Activated CD8-positive, alpha-beta memory T cell treated with anti-CD3 and anti-CD28 coated beads, Interleukin-2, amount 10 ng/mL, durations not matched to agents 7 days and 5 days (primary cell): Measurements from ENCODE around the gene FAM20A. TPM values are rescaled to one million over a fixed set of nuclear protein-coding genes. Genes with fewer than 3 reads are reported as not detected.
A peak's percentile ranks its signal among the peaks of the same experiment; 100 is the strongest.
"Not testable (repeated sequence)": the region's sequence is repeated elsewhere in the genome, so short reads cannot be mapped to it uniquely, and the experiment has no call there.

Experiments used
- ATAC-seq: fragments of 150-1000 bp; cut with Tn5 transposase; one replicate; pipeline ENCODE4 v1.10.0; 2021; ENCODE audit warnings: moderate library complexity
- CTCF ChIA-PET: fragments of 350-600 bp; sonication (Branson Sonifier 250); formaldehyde crosslinking; loops from one replicate; lab custom pipeline; 2021; ENCODE audit warnings: antibody characterized with exemption; lab: Charles Lee
- DNase-seq: peaks from one replicate; pipeline ENCODE4 v3.0.0-alpha.2; 2020
- H3K27ac Mint-ChIP-seq: one replicate; pipeline ENCODE4 v1.8.0; 2021; ENCODE audit warnings: mild to moderate bottlenecking, mixed read lengths
- H3K27me3 Mint-ChIP-seq: one replicate; pipeline ENCODE4 v1.8.0; 2021; ENCODE audit warnings: mixed read lengths
- H3K36me3 Mint-ChIP-seq: one replicate; pipeline ENCODE4 v1.8.0; 2021; ENCODE audit warnings: mild to moderate bottlenecking, mixed read lengths
- H3K4me1 Mint-ChIP-seq: one replicate; pipeline ENCODE4 v1.8.0; 2021; ENCODE audit warnings: mixed read lengths
- H3K4me3 Mint-ChIP-seq: one replicate; pipeline ENCODE4 v1.8.0; 2021; ENCODE audit warnings: mild to moderate bottlenecking, moderate library complexity, mixed read lengths
- H3K9me3 Mint-ChIP-seq: one replicate; pipeline ENCODE4 v1.8.0; 2022; ENCODE audit warnings: low read depth, mixed read lengths
- total RNA-seq, 2 experiments: library from RNA; stranded (reverse); gene quantifications; one replicate each; pipeline ENCODE4 v1.2.3, GENCODE V29; 2021

FAM20A gene
- total RNA-seq, 2 experiments from 2014 or later, result not detected

DNA sequence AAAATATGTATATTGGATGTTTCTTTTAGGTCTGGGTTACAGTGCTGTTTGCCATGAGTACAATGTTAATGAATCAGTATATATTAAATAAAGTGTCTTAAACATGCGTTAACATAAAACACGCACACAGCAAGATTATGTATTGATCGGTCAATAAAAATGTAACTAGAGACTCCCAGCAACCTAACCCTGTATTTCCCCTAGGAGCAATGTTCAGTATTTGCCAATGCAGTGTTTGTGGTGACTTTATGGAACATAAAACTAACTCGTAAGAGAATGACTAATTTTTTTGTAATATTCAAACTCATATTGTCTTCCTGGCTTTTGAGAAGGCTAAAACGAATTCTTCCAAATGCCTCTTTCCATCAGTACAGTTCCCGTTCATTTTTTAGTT, 66.5 kb downstream of the FAM20A start:
- no peak overlapping the region for H3K4me3 Mint-ChIP-seq
- DNase-seq, result no peak
- ATAC-seq, result no peak
- H3K36me3 Mint-ChIP-seq, result peaks cover 35% of the 10 kb centered on the region
- H3K4me1 Mint-ChIP-seq, result peaks cover 4% of the 10 kb centered on the region
- CTCF ChIA-PET, result interaction anchor here (0.7 to 1.2 kb wide), 4 partner anchors 22 to 225 kb away, joined by 3 read pairs; partner anchors contain the start of gene PRKAR1A
- H3K27ac Mint-ChIP-seq, result no peak overlapping the region
- no peaks in the 10 kb centered on the region for H3K27me3 Mint-ChIP-seq
- H3K9me3 Mint-ChIP-seq, result no peaks in the 10 kb centered on the region

DNA sequence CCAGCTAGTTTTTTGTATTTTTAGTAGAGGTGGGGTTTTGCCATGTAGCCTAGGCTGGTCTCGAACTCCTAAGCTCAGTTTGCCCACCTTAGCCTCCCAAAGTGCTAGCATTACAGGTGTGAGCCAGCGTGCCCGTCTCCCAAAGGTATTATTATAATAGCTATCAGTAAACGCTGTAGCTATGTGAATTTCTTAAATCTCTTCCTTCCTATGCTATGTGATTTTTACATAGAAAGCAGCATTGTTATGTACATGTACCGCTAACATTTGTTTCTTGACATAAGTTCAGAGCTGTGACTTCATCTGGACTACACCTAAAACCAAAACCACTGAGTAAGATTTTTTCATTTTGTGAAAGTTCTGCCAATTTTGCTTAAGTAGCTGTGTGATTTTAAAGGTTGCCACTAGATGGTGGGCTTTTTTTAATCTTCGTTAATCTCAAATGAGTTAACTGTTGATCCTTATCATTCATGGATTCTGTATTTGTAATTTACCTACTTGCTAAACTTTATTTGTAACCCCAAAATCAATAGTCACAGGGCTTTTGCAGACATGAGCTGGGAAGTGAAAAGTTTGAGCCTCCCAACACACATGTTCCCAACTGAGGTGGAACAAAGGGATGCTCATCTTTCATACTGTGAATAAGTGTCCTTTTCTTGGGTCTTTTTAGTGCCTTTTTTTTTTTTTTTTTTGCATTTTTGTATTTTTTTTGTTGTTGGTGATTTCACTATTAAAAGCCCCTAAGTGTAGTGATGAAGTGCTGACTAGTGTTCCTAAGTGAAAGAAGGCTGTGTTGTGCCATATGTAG, 67.1 kb downstream of the FAM20A start:
- DNase-seq, result no peak
- Mint-ChIP-seq H3K27me3 (no peaks in the 10 kb centered on the region), H3K4me1 (peaks cover 4% of the 10 kb centered on the region), H3K27ac (no peak overlapping the region), H3K36me3 (peaks cover 40% of the 10 kb centered on the region), H3K4me3 (no peak overlapping the region), H3K9me3 (no peaks in the 10 kb centered on the region)
- no peak for ATAC-seq
- CTCF ChIA-PET, result interaction anchor here (0.7 to 1.3 kb wide), 7 partner anchors 22 to 797 kb away, joined by 3 to 6 read pairs (median 3); partner anchors contain the start of gene PRKAR1A

- H3K4me1 Mint-ChIP-seq, result peaks cover 4% of the 10 kb centered on the region
- H3K9me3 Mint-ChIP-seq, result no peaks in the 10 kb centered on the region
- no peaks in the 10 kb centered on the region for H3K27me3 Mint-ChIP-seq
- H3K4me3 Mint-ChIP-seq, result no peak overlapping the region
- DNase-seq (no peak), ATAC-seq (no peak)
- H3K36me3 Mint-ChIP-seq, result peaks cover 48% of the 10 kb centered on the region
- CTCF ChIA-PET, result interaction anchor here (1.3 kb wide), 1 partner anchor 81 kb away, joined by 6 read pairs; no protein-coding TSS in a partner anchor
- no peak overlapping the region for H3K27ac Mint-ChIP-seq
These were observed 68.3 kb downstream of the FAM20A start for GRCh38 chr17:68532826-68533225.

- CTCF ChIA-PET, result no interaction called here
- H3K4me3 Mint-ChIP-seq, result no peak overlapping the region
- peaks cover 59% of the 10 kb centered on the region for H3K36me3 Mint-ChIP-seq
- no peaks in the 10 kb centered on the region for H3K9me3 Mint-ChIP-seq
- DNase-seq (no peak), ATAC-seq (no peak)
- H3K27ac Mint-ChIP-seq, result no peak overlapping the region
- H3K27me3 Mint-ChIP-seq, result no peaks in the 10 kb centered on the region
- H3K4me1 Mint-ChIP-seq, result peaks cover 4% of the 10 kb centered on the region
These were observed 69.9 kb downstream of the FAM20A start for GRCh38 chr17:68531252-68531651.

DNA sequence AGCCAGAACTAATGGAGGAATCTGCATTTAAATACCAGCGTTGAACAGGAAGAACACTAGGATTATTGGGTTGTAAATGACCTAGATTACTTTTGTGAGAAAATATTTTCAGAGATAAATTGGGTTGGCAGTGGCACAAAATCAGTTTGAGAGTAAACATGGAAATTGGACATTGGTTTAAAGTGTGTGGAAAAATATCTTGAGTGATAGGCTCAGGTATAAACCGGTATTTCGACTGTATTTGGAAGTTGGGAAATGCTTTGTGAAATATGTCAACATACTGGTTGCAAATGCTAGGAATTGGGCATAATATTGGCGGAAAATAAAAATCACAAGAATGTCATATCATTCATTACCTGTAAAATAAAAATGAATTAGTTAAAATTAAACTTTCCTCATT, 73.9 kb downstream of the FAM20A start:
- peaks cover 65% of the 10 kb centered on the region for H3K36me3 Mint-ChIP-seq
- CTCF ChIA-PET, result interaction anchor here (0.7 kb wide), 1 partner anchor 8 kb away, joined by 3 read pairs; no protein-coding TSS in a partner anchor
- ATAC-seq (no peak), DNase-seq (no peak)
- no peak overlapping the region for H3K4me3 Mint-ChIP-seq
- H3K9me3 Mint-ChIP-seq, result no peaks in the 10 kb centered on the region
- H3K4me1 Mint-ChIP-seq, result peaks cover 5% of the 10 kb centered on the region
- no peaks in the 10 kb centered on the region for H3K27me3 Mint-ChIP-seq
- no peak overlapping the region for H3K27ac Mint-ChIP-seq

DNA sequence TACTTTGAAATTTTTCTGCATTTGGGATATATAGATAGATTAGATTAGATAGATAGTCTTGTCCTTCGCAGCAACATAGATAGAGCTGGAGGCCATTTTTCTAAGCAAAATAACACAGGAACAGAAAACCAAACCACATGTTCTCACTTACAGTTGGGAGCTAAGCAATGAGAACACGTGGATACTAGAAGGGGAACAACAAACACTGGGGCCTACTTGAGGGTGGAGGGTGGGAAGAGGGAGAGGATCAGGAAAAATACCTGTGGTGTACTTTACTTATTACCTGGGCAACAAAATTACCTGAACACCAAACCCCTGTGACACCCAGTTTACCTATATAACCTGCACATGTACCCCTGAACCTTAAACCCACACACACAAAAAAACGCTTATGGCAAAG, 74.6 kb downstream of the FAM20A start:
- Mint-ChIP-seq H3K36me3 (peaks cover 68% of the 10 kb centered on the region), H3K4me3 (no peak overlapping the region), H3K4me1 (peaks cover 5% of the 10 kb centered on the region), H3K27ac (no peak overlapping the region), H3K9me3 (no peaks in the 10 kb centered on the region), H3K27me3 (no peaks in the 10 kb centered on the region)
- CTCF ChIA-PET, result no interaction called here
- ATAC-seq, result no peak
- DNase-seq, result no peak

GRCh38 chr17:68522266-68522665, 78.9 kb downstream of the FAM20A start:
- Mint-ChIP-seq H3K4me3 (no peak overlapping the region), H3K4me1 (peaks cover 13% of the 10 kb centered on the region), H3K27ac (no peak overlapping the region), H3K9me3 (no peaks in the 10 kb centered on the region), H3K36me3 (peaks cover 59% of the 10 kb centered on the region), H3K27me3 (no peaks in the 10 kb centered on the region)
- CTCF ChIA-PET, result no interaction called here
- no peak for ATAC-seq
- DNase-seq, result no peak

DNA sequence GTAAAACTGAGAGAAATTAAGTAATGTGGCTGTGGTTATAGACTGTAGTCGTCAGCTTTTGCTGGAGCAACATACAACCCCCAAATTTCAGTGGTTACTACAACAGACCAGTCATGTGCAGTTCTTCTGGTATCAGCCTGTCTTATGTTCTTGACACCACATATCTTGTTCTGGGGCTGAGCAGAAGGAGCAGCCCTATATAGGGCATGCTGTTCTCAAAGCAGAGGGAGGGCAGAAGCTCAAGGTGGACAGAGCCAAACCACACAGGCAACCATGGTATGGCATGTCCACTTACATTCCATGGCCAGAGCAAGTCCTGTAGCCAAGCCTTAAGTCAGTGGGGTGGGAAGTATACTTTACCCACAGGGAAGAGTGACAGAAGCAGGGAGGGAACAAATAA, 81.3 kb downstream of the FAM20A start:
- peaks cover 23% of the 10 kb centered on the region for H3K4me1 Mint-ChIP-seq
- H3K9me3 Mint-ChIP-seq, result no peaks in the 10 kb centered on the region
- peak; percentile 9 for ATAC-seq
- H3K27ac Mint-ChIP-seq, result no peak overlapping the region
- H3K36me3 Mint-ChIP-seq, result peaks cover 62% of the 10 kb centered on the region
- CTCF ChIA-PET, result no interaction called here
- no peak for DNase-seq
- no peaks in the 10 kb centered on the region for H3K27me3 Mint-ChIP-seq
- no peak overlapping the region for H3K4me3 Mint-ChIP-seq

DNA sequence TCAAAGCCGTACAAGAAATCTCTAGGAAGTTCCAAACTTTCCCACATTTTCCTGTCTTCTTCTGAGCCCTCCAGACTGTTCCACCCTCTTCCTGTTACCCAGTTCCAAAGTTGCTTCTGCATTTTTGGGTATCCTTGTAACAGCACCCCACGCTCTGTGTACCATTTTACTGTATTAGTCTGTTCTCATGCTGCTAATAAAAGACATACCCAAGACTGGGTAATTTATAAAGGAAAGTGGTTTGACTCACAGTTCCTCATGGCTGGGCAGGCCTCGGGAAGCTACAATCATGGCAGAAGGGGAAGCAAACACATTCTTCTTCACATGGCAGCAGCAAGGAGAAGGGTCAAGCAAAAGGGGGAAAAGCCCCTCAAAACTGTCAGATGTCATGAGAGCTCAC, 82.1 kb downstream of the FAM20A start:
- H3K4me1 Mint-ChIP-seq, result peaks cover 31% of the 10 kb centered on the region
- H3K27ac Mint-ChIP-seq, CTCF ChIA-PET, H3K9me3 Mint-ChIP-seq, H3K27me3 Mint-ChIP-seq, ATAC-seq, H3K4me3 Mint-ChIP-seq, DNase-seq: not testable (repeated sequence)
- H3K36me3 Mint-ChIP-seq, result peaks cover 64% of the 10 kb centered on the region

- Mint-ChIP-seq H3K27me3 (no peaks in the 10 kb centered on the region), H3K4me1 (peaks cover 39% of the 10 kb centered on the region), H3K9me3 (no peaks in the 10 kb centered on the region), H3K36me3 (peaks cover 66% of the 10 kb centered on the region), H3K4me3 (no peak overlapping the region), H3K27ac (no peak overlapping the region)
- no peak for ATAC-seq
- no peak for DNase-seq
- CTCF ChIA-PET, result no interaction called here
These were observed 82.9 kb downstream of the FAM20A start for GRCh38 chr17:68518063-68518815.

DNA sequence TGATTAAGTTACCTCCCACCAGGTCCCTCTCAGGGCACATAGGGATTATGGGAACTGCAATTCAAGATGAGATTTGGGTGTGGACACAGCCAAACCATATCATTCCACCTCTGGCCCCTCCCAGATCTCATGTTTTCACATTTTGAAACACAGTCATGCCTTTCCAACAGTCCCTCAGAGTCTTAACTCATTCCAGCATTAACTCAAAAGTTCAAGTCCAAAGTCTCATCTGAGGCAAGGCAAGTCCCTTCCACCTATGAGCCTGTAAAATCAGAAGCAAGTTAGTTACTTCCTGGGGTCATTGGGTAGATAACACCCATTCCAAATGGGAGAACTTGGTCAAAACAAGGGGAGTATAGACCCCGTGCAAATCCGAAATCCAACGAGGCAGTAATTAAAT, 83.6 kb downstream of the FAM20A start:
- H3K9me3 Mint-ChIP-seq, H3K27me3 Mint-ChIP-seq, CTCF ChIA-PET, H3K27ac Mint-ChIP-seq, H3K4me3 Mint-ChIP-seq, DNase-seq, ATAC-seq: not testable (repeated sequence)
- peaks cover 65% of the 10 kb centered on the region for H3K36me3 Mint-ChIP-seq
- H3K4me1 Mint-ChIP-seq, result peaks cover 35% of the 10 kb centered on the region

GRCh38 chr17:68516732-68517131, 84.4 kb downstream of the FAM20A start:
- CTCF ChIA-PET, result interaction anchor here (1.2 kb wide), 1 partner anchor 97 kb away, joined by 3 read pairs; no protein-coding TSS in a partner anchor
- Mint-ChIP-seq H3K27me3 (no peaks in the 10 kb centered on the region), H3K27ac (no peak overlapping the region), H3K4me1 (peaks cover 38% of the 10 kb centered on the region), H3K9me3 (no peaks in the 10 kb centered on the region), H3K36me3 (peaks cover 59% of the 10 kb centered on the region), H3K4me3 (no peak overlapping the region)
- ATAC-seq, result no peak
- DNase-seq, result no peak

- CTCF ChIA-PET, result no interaction called here
- H3K4me3 Mint-ChIP-seq, result no peak overlapping the region
- H3K4me1 Mint-ChIP-seq, result peaks cover 50% of the 10 kb centered on the region
These were observed 86.1 kb downstream of the FAM20A start for GRCh38 chr17:68514831-68515635.

More at GRCh38 chr17:68514831-68515635, 86.1 kb downstream of the FAM20A start:
- ATAC-seq, result no peak
- H3K36me3 Mint-ChIP-seq, result peaks cover 56% of the 10 kb centered on the region
- H3K9me3 Mint-ChIP-seq, result no peaks in the 10 kb centered on the region
- H3K27ac Mint-ChIP-seq, result no peak overlapping the region
- no peak for DNase-seq
- no peaks in the 10 kb centered on the region for H3K27me3 Mint-ChIP-seq
